LNCaP clone FGC (cell line): ENCODE measurements around the gene C5AR1.

Experiments
- DNase-seq: peaks from one replicate; pipeline ENCODE4 v3.0.0-alpha.2; 2011; ENCODE audit warnings: low read depth
- H3K4me3 ChIP-seq: 2 replicates; pipeline ENCODE4 v1.5.1; 2011; ENCODE audit warnings: mild to moderate bottlenecking, low read depth, low read length, control low read depth
- CTCF ChIP-seq: IDR thresholded peaks from 2 replicates; pipeline ENCODE4 v1.5.1; 2012; ENCODE audit warnings: mild to moderate bottlenecking; ENCODE audit not compliant: control insufficient read depth, insufficient read depth; ENCODE audit errors: extremely low read depth

The C5AR1 gene

GRCh38 chr19:47269596-47269995 is 40.1 kb upstream of the C5AR1 start:
- no peak overlapping the region for H3K4me3 ChIP-seq
- TF ChIP-seq CTCF: no peak
- no peak for DNase-seq

GRCh38 chr19:47270408-47270807 is 39.3 kb upstream of the C5AR1 start:
- H3K4me3 ChIP-seq: no peak overlapping the region
- no peak for TF ChIP-seq CTCF
- no peak for DNase-seq

GRCh38 chr19:47271949-47272348 is 37.7 kb upstream of the C5AR1 start:
- no peak for DNase-seq
- no peak overlapping the region for H3K4me3 ChIP-seq

GRCh38 chr19:47272448-47273312 is 37.0 kb upstream of the C5AR1 start:
- TF ChIP-seq CTCF: no peak
- DNase-seq: no peak

More at GRCh38 chr19:47271949-47272348, 37.7 kb upstream of the C5AR1 start:
- TF ChIP-seq CTCF: no peak

DNA sequence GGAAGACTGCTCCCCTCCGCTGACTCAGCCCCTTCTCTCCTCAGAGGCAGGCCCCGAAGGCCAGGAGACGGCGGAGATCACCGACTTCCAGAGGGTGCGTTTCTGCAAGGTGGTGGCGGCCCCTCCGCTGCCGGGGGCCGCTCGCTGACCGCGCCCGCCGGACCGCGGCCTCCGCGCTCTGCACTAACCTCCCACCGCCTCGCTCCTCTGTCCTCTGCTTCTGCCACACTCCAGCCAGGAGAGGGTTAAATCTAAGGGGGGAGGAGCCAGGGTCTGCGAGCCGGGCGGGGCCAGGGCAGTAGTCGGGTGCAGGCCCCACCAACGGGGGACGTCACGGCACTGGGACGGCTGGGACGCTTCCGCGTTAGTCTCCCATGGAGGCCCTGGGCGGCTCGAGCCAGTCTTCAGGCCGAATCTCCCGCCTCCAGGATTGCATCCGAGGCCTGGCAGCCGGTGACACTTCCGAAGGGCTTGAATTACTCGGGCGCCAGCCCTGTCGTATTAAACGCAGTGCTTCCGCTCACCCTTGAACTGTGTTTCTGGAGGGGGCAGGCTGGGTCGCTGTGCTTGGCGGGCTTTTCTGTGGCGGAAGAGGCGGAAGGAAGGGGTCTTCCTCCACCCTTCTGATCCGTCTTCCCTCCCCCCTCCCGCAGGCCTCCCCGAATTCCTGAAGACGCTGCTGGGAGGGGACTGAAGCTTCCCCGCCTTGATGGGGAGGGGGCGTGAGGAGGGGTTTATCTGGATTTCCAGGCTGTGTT is 36.2 kb upstream of the C5AR1 start:
- peak overlapping the region; percentile 68 for H3K4me3 ChIP-seq
- TF ChIP-seq CTCF: no peak
- DNase-seq: peak; percentile 36

More at GRCh38 chr19:47272448-47273312, 37.0 kb upstream of the C5AR1 start:
- peak overlapping the region; percentile 68 for H3K4me3 ChIP-seq

GRCh38 chr19:47274071-47274890 is 35.4 kb upstream of the C5AR1 start, which contains the start of gene INAFM1:
Gene INAFM1, plus strand, starts transcription at chr19:47274885. Its CDS starts 35 bp downstream, at chr19:47274920.
- H3K4me3 ChIP-seq: peak within 1 kb of the TSS; percentile 68

More at GRCh38 chr19:47274071-47274890, 35.4 kb upstream of the C5AR1 start, which contains the start of gene INAFM1:
- peak; percentile 25 for DNase-seq
- TF ChIP-seq CTCF: no peak
